Testis (tissue), 3 donors: ENCODE results near the gene DHX9. TPM values are rescaled to one million over a fixed set of nuclear protein-coding genes. Genes with fewer than 3 reads are reported as not detected.

Experiments used
- DNase-seq: peaks from one replicate; pipeline ENCODE4 v3.0.0-alpha.2; 2019
- H3K27ac ChIP-seq, 2 donors: fragments of 200-600 bp; sonication (generic); one replicate each; pipeline ENCODE4 v1.5.1; 2019
- H3K27me3 ChIP-seq: fragments of 200-600 bp; sonication (generic); one replicate; pipeline ENCODE4 v1.5.1; 2019
- H3K36me3 ChIP-seq: fragments of 200-600 bp; sonication (generic); one replicate; pipeline ENCODE4 v1.5.1; 2017; ENCODE audit warnings: low read depth; ENCODE audit errors: missing control alignments
- H3K4me1 ChIP-seq: fragments of 200-600 bp; sonication (generic); one replicate; pipeline ENCODE4 v1.5.1; 2019
- H3K4me3 ChIP-seq, 2 donors: fragments of 200-600 bp; sonication (generic); one replicate each; pipeline ENCODE4 v1.5.1; 2017 to 2019
- H3K9me3 ChIP-seq: fragments of 200-600 bp; sonication (generic); one replicate; pipeline ENCODE4 v1.5.1; 2017
- POLR2A ChIP-seq: fragments of 450-650 bp; IDR thresholded peaks from one replicate; pipeline ENCODE4 v1.6.1; 2017; ENCODE audit warnings: antibody characterized with exemption, mild to moderate bottlenecking, moderate library complexity
- WGBS, 2 donors: methylation state at CpG; one replicate each; pipeline ENCODE4 v1.1.5; 2018; 5-methylcytosine and 5-hydroxymethylcytosine counted together
- intact Hi-C: fragments of 100-400 bp; cut with DNase I; formaldehyde crosslinking; loops from one replicate; pipeline ENCODE4 v1.15.1; 2023; ENCODE audit warnings: low total_unique reads
- polyA plus RNA-seq: library from polyadenylated mRNA; stranded (reverse); fragments of 350-450 nt; fragmentation: Illumina TruSeq; extraction: RNeasy Lipid Tissue Mini Kit (QIAGEN cat#74804); gene quantifications from one replicate; pipeline ENCODE4 v1.2.3, GENCODE V29; 2014; ENCODE audit warnings: low read depth, low replicate concordance; ENCODE audit not compliant: insufficient read depth
- total RNA-seq, 2 donors: library from RNA; depleted of rRNA; stranded (reverse); fragments of >200 nt; gene quantifications; one replicate each; pipeline ENCODE4 v1.2.3, GENCODE V29; 2016
- TF ChIP-seq, protein P1 (sequence below), 3 experiments: fragments of 450-650 bp in 2 of 3; fragments of 200-600 bp in 1 of 3; sonication (generic) in 1 of 3; IDR thresholded peaks; one replicate each; pipeline ENCODE4 v1.5.1; 2016 to 2019; ENCODE audit warnings: antibody characterized with exemption in 3 of 3, mild to moderate bottlenecking in 2 of 3, moderate library complexity in 1 of 3

DHX9 gene
- total and polyA plus RNA-seq, 3 donors from 2014 or later = 117 to 163 (median 139) TPM

DNA sequence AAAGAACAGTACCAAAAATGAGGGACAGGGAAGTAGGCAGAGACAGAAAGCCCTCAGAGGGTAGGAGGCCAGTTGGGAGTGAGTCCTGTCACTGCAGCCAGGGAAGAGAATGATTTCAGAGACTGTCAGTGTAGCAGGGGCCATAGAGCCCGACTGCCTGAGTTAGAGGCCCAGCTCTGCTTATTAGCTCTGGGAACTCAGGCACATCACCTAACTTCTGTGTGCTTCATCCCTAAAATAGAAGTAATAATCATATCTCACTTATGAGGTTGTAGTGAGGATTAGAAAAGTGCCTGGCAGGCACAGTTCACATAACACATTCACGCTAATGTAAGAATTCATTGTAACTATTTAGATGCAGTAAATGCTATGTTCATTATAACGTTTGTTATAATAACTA, 31.2 kb upstream of the DHX9 start:
- no peaks in the 10 kb centered on the region for H3K9me3 ChIP-seq
- 86 to 89% methylated on average over 3 of the region's 3 CpGs for WGBS, 2 donors
- TF ChIP-seq, protein P1, sequence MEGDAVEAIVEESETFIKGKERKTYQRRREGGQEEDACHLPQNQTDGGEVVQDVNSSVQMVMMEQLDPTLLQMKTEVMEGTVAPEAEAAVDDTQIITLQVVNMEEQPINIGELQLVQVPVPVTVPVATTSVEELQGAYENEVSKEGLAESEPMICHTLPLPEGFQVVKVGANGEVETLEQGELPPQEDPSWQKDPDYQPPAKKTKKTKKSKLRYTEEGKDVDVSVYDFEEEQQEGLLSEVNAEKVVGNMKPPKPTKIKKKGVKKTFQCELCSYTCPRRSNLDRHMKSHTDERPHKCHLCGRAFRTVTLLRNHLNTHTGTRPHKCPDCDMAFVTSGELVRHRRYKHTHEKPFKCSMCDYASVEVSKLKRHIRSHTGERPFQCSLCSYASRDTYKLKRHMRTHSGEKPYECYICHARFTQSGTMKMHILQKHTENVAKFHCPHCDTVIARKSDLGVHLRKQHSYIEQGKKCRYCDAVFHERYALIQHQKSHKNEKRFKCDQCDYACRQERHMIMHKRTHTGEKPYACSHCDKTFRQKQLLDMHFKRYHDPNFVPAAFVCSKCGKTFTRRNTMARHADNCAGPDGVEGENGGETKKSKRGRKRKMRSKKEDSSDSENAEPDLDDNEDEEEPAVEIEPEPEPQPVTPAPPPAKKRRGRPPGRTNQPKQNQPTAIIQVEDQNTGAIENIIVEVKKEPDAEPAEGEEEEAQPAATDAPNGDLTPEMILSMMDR (IDR thresholded peaks at IDR 0.05) = no peak
- no peak for TF ChIP-seq POLR2A
- no peaks in the 10 kb centered on the region for H3K4me1 ChIP-seq
- H3K36me3 ChIP-seq = no peaks in the 10 kb centered on the region
- intact Hi-C loops = no loop called here
- no peak for DNase-seq
- H3K4me3 ChIP-seq = no peak overlapping the region
- H3K27me3 ChIP-seq = no peaks in the 10 kb centered on the region
- H3K27ac ChIP-seq = no peak overlapping the region

DNA sequence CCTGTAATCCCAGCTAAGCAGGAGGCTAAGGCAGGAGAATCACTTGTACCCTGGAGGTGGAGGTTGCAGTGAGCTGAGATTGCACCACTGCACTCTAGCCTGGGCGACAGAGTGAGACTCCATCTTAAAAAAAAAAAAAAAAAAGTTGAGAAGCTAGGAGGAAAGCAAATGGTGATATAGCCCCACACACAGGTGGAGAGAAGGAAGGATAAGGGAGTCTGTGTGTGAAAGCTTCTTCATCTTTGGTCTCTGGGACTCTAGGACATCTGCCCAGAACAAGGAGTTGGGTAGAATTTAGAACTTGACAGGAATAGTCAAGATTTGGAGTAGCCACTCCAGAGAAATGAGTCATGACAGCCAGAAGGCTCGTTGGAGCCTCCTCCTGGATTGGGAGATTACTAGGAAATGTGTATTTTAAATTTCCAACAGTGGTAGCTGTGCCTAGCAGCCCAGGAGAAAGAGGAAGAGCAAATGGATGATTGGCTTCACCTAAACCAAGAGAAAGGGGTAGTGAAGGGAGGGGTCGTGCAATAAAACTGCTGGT, 29.7 kb upstream of the DHX9 start:
- Histone ChIP-seq H3K27me3 (no peaks in the 10 kb centered on the region), H3K9me3 (no peaks in the 10 kb centered on the region), H3K36me3 (no peaks in the 10 kb centered on the region), H3K4me3 (no peak overlapping the region), H3K4me1 (no peaks in the 10 kb centered on the region), H3K27ac (no peak overlapping the region)
- WGBS, 2 donors = 83 to 86% methylated on average over 3 of the region's 3 CpGs
- TF ChIP-seq, protein P1 (IDR thresholded peaks at IDR 0.05) = no peak
- TF ChIP-seq POLR2A = no peak
- intact Hi-C loops = no loop called here
- DNase-seq = no peak

DNA sequence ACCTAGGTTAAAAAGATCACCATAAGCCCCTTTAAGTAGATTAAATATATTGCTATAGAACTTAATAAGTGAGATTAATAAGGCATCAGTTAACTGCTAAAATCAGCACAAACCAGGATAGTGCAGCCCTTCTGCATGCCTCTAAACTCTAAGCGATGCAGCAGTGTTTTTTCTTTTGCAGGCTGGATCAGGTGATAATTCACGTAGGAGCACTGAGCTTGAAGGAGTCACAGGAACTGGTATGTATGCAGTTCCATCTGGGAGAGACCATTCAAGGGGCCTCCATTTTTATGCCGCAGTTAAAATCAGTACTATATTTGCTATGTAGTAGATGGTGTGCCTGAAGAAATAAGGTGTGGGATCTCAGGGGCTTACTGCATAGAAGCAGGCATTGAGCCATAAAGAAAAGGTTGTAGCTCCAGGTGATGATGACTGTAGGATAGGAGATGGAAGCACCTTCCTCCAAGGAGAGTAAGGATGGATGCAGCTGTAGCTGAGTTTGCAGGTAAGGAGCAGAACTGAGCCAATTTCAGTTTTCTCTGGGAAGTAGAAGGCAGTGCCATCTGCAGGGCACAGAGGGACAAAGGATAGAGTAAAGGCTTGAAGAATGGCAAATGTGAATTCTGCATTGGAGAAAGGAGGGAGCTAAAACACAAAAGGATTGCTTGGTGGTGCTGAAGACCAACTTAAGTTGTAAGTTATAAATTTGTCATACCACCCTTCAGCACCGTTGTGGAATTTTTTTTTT, 27.0 kb upstream of the DHX9 start:
- TF ChIP-seq, protein P1 (IDR thresholded peaks at IDR 0.05) = no peak
- TF ChIP-seq POLR2A = no peak
- WGBS, 2 donors = 90 to 93% methylated on average over 4 of the region's 4 CpGs
- Histone ChIP-seq H3K36me3 (no peaks in the 10 kb centered on the region), H3K4me1 (no peaks in the 10 kb centered on the region), H3K27ac (no peak overlapping the region), H3K27me3 (no peaks in the 10 kb centered on the region), H3K9me3 (no peaks in the 10 kb centered on the region), H3K4me3 (no peak overlapping the region)
- no peak for DNase-seq
- intact Hi-C loops = no loop called here

DNA sequence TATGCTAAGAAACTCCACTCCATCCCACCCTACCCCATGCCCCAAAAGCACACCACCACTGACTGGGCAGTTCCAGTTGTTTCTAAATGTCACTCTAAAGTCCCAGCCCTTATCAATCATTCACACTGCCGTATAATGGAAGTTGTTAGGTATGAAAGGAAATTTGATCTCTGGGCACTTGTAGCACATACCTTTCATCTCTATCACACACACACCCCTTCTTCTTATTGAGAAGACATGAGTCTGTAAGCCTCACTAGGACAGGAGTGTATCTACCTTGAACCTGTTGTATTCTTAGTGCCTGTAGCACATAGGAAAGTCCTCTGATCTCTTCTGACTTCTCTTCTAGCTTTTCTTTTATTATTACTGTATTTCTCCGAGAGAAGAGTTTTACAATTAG, 22.3 kb upstream of the DHX9 start:
- no peak overlapping the region for H3K4me3 ChIP-seq
- 90 to 99% methylated on average over 2 of the region's 2 CpGs for WGBS, 2 donors
- no peak overlapping the region for H3K27ac ChIP-seq
- intact Hi-C loops = no loop called here
- H3K4me1 ChIP-seq = no peaks in the 10 kb centered on the region
- TF ChIP-seq, protein P1 (IDR thresholded peaks at IDR 0.05) = no peak
- no peak for TF ChIP-seq POLR2A
- no peak for DNase-seq
- no peaks in the 10 kb centered on the region for H3K27me3 ChIP-seq
- no peaks in the 10 kb centered on the region for H3K36me3 ChIP-seq
- H3K9me3 ChIP-seq = no peaks in the 10 kb centered on the region

DNA sequence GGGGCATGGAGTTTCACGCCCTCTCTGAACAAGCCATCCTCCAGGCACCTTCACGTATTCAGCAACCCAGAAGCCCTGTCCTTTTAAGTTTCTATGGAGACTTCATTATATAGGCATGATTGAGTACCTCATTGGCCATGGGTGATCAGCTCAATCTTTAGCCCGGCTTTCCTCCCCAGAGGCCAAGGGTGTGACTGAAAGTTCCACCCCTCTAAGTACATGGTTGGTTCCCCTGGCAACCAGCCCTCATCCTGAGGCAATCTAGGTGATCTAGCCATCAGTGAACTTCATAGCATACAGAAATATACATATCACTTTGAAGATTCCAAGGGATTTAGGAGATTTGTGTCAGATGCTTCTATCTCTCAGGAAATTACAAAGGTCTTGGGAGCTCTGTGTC, 21.3 kb upstream of the DHX9 start:
- no peak overlapping the region for H3K27ac ChIP-seq
- H3K4me1 ChIP-seq = no peaks in the 10 kb centered on the region
- H3K27me3 ChIP-seq = no peaks in the 10 kb centered on the region
- intact Hi-C loops = no loop called here
- WGBS, 2 donors = 91 to 94% methylated on average over 3 of the region's 3 CpGs
- no peaks in the 10 kb centered on the region for H3K9me3 ChIP-seq
- H3K36me3 ChIP-seq = no peaks in the 10 kb centered on the region
- no peak overlapping the region for H3K4me3 ChIP-seq
- no peak for DNase-seq
- TF ChIP-seq, protein P1 (IDR thresholded peaks at IDR 0.05) = no peak
